Muscle of back (tissue), 11 donors: ENCODE results near the gene COL6A1. TPM values are rescaled to one million over a fixed set of nuclear protein-coding genes. Genes with fewer than 3 reads are reported as not detected.

Experiments used
- DNase-seq, 3 donors: peaks; one replicate each; pipeline versions ENCODE4 v3.0.0 to v3.0.0-alpha.2; 2013
- polyA plus RNA-seq, 10 donors: library from polyadenylated mRNA; unstranded; fragments of 120-200 nt; gene quantifications; one replicate each; pipeline ENCODE4 v1.2.1, GENCODE V29; 2013; ENCODE audit not compliant: insufficient read length in 10 of 10

The COL6A1 gene
- polyA plus RNA-seq, 10 donors = 338 to 664 (median 502) TPM

- no peak for DNase-seq
Observed at GRCh38 chr21:45991606-45992300, 10.2 kb downstream of the COL6A1 start.

- no peak for DNase-seq
Observed at GRCh38 chr21:45992301-45993209, 11.0 kb downstream of the COL6A1 start.

GRCh38 chr21:45993210-45994085 is 11.9 kb downstream of the COL6A1 start:
- DNase-seq = no peak

GRCh38 chr21:45994086-45994661 is 12.6 kb downstream of the COL6A1 start:
- no peak for DNase-seq

- no peak for DNase-seq
Observed at GRCh38 chr21:45994759-45995685, 13.5 kb downstream of the COL6A1 start.

GRCh38 chr21:45995686-45996179 is 14.2 kb downstream of the COL6A1 start:
- DNase-seq = no peak

GRCh38 chr21:45996311-45997204 is 15.0 kb downstream of the COL6A1 start:
- DNase-seq = no peak

- DNase-seq = no peak
Observed at GRCh38 chr21:45997205-45997494, 15.6 kb downstream of the COL6A1 start.

GRCh38 chr21:45997495-45998275 is 16.1 kb downstream of the COL6A1 start:
- no peak for DNase-seq

- no peak for DNase-seq
Observed at GRCh38 chr21:45998276-45998701, 16.7 kb downstream of the COL6A1 start.

- DNase-seq = no peak
Observed at GRCh38 chr21:45998871-45999580, 17.5 kb downstream of the COL6A1 start.

- no peak for DNase-seq
Observed at GRCh38 chr21:45999581-46000181, 18.1 kb downstream of the COL6A1 start.

- DNase-seq = no peak
Observed at GRCh38 chr21:46000182-46000730, 18.7 kb downstream of the COL6A1 start.

- no peak for DNase-seq
Observed at GRCh38 chr21:46000731-46001641, 19.4 kb downstream of the COL6A1 start.

- DNase-seq = no peak
Observed at GRCh38 chr21:46001821-46002681, 20.5 kb downstream of the COL6A1 start.
